C4-2B (cell line): Measurements from ENCODE around the gene DCLK1.

Source experiments
- CTCF ChIP-seq: fragments of 450-650 bp; conservative IDR thresholded peaks from 2 replicates; pipeline ENCODE4 v1.5.1; 2017; ENCODE audit warnings: mild to moderate bottlenecking
- ZFX ChIP-seq: fragments of 450-650 bp; IDR thresholded peaks from 2 replicates; pipeline ENCODE4 v1.6.1; 2017

- TF ChIP-seq CTCF (no peak), ZFX (no peak)
Measured at GRCh38 chr13:35724446-35724845, 406.7 kb downstream of the DCLK1 start.
